Measurements from ENCODE around the gene RASAL1.

DNA sequence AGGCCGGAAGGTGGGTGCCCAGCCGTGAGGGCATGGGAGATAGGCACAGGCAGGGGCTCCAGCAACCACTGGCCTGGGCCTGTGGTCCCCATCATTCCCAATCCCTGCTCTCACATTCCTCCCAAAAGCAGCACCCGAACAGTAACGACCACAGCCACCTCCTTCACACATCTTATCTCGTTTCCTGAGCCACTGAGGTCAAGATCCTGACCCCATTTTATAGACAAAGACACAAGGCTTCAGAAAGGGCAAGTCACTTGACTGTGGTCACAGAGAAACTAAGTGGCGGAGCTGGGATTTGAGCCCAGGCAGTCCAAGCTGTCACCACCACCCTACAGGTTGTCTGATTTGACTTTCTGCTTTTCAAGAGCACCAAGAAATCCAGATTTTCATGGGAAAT, 40.2 kb downstream of the RASAL1 start:
- no peak for TF ChIP-seq POLR2A (IDR thresholded peaks at IDR 0.05; ENCODE audit: low read depth, low read length)
- TF ChIP-seq POLR2AphosphoS5 (IDR thresholded peaks at IDR 0.05; ENCODE audit: low read depth, low read length) = no peak
- no peak for TF ChIP-seq TAF1 (IDR thresholded peaks at IDR 0.05; ENCODE audit: borderline replicate concordance, low read depth, low read length)
